Measurements from ENCODE around the gene LAMC2.
A peak's percentile ranks its signal among the peaks of the same experiment; 100 is the strongest.

LAMC2 gene

DNA sequence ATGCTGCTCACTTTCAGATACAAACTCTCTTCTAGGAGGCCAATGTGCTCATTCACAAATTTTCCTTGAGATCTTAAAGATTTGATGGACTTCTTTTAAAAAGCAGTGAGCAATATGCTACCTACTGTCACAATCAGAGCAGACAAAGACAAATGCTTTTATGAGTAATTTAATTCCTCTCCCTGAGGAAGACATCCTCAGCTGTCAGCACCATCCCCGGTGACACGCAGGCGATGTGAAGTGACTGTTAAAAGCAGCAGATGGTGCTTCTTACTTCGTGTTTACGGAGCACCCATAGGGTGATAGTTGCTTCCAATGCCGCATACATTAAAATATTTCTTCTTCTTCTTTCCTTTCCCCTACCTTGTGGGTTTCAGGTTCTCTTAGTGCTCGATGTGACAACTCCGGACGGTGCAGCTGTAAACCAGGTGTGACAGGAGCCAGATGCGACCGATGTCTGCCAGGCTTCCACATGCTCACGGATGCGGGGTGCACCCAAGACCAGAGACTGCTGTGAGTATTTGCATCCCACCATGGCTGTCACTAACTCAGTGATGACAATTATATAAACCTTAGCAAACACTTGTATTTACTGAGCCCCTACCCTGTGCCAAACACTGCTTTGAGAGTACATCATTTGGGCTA is 29.1 kb downstream of the LAMC2 start:
- no peak for DNase-seq

DNA sequence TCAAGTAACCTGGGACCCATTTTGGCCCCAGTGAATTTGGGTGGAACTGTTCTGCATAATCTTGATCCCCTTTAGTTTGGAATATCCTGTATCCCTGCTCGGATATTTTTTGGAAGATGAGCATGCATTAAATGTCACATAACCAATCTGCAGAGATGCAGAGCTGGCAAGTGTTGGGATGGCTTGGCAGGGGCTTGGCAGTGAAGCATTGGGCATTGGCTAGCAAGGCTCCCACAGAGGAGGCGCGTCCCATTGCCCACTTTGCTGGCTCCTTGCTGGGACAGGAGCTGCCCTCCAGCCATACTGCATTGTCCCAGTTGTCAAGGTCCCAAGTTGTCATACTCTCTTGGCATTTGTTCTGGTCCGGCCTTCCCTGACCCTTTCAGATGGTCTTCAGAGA is 29.9 kb downstream of the LAMC2 start:
- DNase-seq, result no peak

DNA sequence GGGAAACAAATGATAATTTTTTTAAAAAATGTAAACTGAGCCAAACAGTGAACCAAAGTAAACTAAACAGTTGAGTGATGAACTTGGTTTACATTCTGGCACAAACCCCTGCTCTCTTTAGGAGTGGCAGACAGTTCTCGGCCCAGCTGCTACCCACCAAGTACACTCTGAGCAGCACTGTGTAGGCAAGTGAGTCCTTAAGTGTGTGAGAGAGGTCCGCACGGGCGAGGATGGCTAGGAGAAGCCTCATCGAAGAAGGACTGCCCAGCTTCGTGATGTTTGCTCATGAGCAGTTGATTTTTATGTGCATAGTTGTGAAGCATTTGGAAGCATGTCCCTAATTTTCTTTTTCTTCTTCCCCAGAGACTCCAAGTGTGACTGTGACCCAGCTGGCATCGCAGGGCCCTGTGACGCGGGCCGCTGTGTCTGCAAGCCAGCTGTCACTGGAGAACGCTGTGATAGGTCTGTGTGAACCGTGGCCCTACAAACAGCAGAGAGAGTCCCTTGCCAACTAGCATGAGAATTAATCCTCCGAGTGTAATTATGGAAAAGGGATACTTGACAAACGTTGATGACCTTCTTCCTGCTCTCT is 32.1 kb downstream of the LAMC2 start:
- DNase-seq, result no peak

DNA sequence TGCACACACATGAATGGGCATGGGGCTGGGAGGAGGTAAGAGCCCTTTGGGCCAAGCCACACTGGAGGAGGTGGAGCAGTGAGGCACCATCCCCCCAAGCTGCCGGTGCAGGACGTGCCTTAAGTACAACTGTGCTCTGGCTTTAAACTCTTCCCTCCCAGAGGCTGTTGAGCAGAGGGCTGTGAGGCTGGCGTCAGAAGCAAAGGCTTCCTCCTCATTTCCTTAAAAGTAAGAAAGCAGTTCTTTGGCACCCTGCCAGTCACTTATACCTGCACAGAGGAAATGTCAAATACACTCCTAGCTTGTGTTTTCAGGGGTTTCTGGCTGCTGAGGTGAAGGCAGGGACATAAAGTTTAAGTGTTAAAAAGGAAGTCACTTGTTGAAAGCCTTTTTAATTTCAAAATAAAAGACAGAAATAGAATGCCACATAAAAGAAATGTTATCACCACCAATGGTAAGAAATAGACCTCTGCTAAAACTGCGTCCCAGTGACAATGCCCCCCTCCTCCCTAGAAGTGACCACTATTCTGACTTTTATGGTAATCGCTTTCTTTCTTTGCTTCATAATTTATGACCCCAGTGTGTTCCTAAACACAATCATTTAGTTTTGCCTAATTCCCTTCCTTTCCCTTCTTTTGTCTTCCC is 33.0 kb downstream of the LAMC2 start:
- DNase-seq, result peak; percentile 83

DNA sequence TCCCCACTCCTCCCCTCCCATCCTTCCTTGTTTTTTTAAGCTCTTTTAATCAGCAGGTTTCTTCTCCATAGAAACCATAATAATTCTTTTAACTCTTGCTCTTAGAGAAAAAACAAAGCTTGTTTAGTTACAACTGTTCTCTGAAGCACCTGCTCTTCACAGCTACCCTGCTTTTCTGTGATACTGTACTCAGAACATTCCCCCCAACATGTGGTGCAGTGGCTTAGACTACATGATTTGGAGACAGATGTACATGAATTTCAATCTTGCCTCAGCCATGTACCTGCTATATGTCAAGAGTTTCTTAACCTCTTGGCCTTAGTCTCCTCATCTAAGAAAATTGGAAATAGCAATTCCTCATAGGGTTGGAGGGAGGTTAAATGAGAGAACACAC is 33.5 kb downstream of the LAMC2 start:
- DNase-seq, result no peak

DNA sequence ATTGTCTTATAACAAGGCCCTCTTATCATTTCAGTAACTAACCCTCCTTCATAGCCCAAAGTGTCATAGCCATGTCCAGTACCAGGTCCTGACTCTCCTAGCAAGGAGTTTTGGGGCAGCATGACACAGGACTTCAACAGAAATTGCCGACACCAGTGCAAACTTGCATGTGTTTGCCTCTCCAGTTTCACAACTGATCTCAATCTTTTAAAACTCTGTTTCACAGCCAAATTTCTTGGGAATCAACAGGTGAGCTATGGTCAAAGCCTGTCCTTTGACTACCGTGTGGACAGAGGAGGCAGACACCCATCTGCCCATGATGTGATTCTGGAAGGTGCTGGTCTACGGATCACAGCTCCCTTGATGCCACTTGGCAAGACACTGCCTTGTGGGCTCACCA is 36.8 kb downstream of the LAMC2 start:
- no peak for DNase-seq

GRCh38 chr1:183223467-183223866 is 37.4 kb downstream of the LAMC2 start:
- no peak for DNase-seq

DNA sequence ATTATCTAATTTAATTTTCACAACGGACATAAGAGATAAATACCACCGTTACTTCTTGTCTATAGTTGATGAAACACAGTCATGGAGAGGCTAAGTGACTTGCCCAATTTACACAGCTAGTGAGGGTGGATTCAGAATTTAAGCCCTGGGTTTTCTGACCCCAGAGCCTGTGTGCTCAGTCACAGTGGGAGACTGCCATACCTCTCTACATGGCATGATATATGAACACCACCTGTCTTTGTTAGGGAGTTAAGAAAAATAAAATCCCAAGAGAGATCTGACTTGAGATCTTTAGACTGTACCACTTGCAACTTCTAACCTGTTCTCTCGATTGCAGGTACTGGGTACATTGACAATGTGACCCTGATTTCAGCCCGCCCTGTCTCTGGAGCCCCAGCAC is 40.3 kb downstream of the LAMC2 start:
- no peak for DNase-seq

DNA sequence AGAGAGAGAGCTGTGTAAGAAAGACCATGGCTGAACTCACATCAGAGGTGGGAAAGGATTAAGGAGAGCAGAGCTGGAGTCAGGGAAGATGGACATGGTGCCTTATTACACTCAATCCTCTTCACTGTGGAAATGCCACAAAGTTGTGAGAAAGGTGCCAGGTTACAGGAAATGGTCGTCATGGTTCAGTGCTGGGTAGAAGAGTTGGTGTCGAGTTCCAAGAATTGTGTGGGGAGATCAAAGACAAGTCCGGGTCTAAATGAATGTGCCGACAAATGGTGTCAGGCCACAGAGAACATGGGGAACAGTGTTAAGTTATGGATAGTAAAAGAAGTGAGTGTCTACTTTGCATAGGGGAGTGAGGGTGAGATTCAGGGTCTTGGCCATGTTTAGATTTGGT is 40.9 kb downstream of the LAMC2 start:
- no peak for DNase-seq

GRCh38 chr1:183227422-183228346 is 41.6 kb downstream of the LAMC2 start:
- peak; percentile 44 for DNase-seq

- no peak for DNase-seq
Measured at GRCh38 chr1:183228347-183229220, 42.5 kb downstream of the LAMC2 start.

GRCh38 chr1:183230413-183230812 is 44.3 kb downstream of the LAMC2 start:
- DNase-seq, result no peak

DNA sequence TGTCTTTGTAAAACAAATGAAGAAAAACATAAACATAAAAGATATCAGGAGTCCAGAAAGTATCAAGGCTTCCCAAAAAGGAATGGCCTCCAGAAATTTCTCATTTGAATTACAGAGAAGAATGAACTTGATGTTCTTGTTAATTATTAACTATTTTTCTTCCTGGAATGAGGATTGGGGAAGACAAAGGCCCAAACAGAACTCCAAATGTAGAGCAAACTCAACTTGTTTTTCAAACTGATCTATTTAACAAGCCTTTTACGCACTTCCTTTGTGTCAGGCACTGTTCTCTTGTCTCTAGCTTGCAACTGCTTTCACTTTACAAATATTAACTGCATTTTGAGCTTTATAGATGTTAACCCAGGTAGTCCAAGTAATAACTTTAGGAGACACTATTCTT is 45.5 kb downstream of the LAMC2 start:
- DNase-seq, result no peak

DNA sequence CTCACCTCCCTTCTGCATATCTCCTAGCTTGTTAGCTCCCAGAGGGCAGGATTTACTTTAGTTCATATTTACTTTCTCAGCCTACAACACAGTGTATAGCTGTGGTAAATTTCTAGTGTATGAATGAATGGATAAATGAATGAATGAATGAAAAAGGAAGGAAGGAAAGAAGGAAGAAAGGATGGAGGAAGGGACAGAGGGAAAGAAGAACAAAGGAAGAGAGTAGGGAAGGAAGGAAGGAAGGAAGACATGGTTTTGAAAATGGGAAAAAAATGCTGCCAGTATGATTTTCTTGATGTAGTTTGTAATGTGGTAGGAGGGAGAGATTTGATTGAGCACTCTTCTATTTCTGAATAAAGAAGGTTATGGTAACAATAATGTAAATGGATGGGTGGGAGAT is 47.0 kb downstream of the LAMC2 start:
- no peak for DNase-seq

- no peak for DNase-seq
Measured at GRCh38 chr1:183234660-183235476, 48.8 kb downstream of the LAMC2 start.

- DNase-seq, result no peak
Measured at GRCh38 chr1:183235503-183235902, 49.4 kb downstream of the LAMC2 start.

DNA sequence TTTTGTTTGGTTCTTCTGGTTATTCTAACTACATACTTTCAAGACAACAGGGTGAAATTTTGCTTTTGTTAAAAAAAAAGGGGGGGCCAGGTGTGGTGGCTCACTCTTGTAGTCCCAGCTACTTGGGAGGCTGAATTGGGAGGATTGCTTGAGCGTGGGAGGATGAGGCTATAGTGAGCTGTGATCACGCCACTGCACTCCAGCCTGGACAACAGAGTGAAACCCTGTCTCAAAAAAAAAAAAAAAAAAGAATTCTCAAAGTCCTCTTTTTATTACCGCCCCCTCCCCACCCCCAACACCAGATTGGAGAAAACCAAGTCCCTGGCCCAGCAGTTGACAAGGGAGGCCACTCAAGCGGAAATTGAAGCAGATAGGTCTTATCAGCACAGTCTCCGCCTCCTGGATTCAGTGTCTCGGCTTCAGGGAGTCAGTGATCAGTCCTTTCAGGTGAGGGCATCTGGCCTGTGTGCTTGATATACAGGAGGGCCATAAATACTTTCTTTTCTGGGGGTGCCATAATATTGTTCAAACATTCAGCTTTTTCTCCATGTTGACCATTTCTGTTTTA is 50.2 kb downstream of the LAMC2 start:
- DNase-seq, result no peak

DNA sequence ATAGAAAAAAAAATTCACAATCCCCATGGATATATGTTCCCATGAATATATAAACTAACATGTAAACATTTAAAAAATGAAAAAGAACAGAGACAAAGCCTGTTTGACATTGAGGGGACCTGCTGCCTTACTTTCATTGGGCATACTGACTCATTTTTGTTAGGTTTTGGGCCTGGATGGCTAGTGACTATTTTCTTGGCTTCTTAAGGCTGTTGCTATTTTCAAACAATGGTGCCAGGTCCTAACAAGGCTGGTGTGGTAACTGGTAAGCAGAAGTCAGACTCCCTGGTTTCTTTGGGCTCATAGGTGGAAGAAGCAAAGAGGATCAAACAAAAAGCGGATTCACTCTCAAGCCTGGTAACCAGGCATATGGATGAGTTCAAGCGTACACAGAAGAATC is 51.0 kb downstream of the LAMC2 start:
- DNase-seq, result no peak

DNA sequence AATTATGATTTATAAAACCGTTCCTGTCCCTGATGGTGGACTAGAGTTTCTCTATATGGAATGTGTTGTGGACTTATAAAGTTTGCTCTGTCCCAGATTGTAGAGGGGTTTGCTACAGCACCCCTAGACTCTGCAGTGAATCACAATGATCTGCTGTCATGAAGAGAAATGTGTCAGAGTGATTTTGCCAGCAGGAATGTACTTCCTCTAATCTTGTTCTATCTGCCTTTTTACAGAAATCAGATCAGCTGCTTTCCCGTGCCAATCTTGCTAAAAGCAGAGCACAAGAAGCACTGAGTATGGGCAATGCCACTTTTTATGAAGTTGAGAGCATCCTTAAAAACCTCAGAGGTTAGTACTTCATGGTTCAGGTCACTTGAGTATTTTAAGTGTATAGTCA is 52.0 kb downstream of the LAMC2 start:
- no peak for DNase-seq

DNA sequence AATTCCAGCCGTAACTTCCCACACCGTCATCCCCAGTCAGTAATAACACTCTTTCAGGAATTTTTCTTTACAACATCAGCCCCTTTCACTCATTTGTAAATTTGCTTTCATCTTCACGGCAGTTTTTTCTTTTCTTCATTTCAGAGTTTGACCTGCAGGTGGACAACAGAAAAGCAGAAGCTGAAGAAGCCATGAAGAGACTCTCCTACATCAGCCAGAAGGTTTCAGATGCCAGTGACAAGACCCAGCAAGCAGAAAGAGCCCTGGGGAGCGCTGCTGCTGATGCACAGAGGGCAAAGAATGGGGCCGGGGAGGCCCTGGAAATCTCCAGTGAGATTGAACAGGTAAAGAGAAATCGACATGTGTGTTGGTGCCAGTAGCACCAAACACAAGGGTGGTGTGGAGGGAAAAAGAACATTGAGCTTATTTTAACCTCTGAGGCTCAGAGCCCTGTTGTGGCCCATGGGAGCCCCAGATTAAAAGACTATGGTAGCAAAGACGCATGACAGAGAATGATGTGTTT is 53.2 kb downstream of the LAMC2 start:
- no peak for DNase-seq

Measured in CD4-positive, alpha-beta T cell treated with Interleukin-17A for 4 hours (primary cell).